AG04450 (cell line): ENCODE measurements around the gene RABGGTA. TPM values are rescaled to one million over a fixed set of nuclear protein-coding genes. Genes with fewer than 3 reads are reported as not detected.

Experiments used
- CTCF ChIA-PET: fragments of 300-600, 350-600 bp; formaldehyde crosslinking; extraction: SDS; loops from one replicate; lab custom pipeline; 2022; ENCODE audit warnings: antibody characterized with exemption, inconsistent platforms; lab: Charles Lee
- POLR2A ChIA-PET: fragments of 350-600 bp; formaldehyde crosslinking; extraction: SDS; loops from one replicate; lab custom pipeline; 2021; ENCODE audit warnings: antibody characterized with exemption, inconsistent platforms; lab: Yijun Ruan, JAX
- DNase-seq: peaks from one replicate; pipeline ENCODE4 v3.0.0-alpha.2; 2011; ENCODE audit warnings: low read depth, low spot score
- H3K27ac ChIP-seq: one replicate; pipeline ENCODE4 v1.5.1; 2012; ENCODE audit warnings: low read depth, low read length, control low read depth
- H3K27me3 ChIP-seq: one replicate; pipeline ENCODE4 v1.6.0; 2012; ENCODE audit warnings: low read length; ENCODE audit not compliant: control insufficient read depth, insufficient read depth
- H3K4me3 ChIP-seq: 2 replicates; pipeline ENCODE4 v1.5.1; 2011; ENCODE audit warnings: mild to moderate bottlenecking, low read depth, low read length, control low read depth
- H3K9me3 ChIP-seq: 2 replicates; pipeline ENCODE4 v1.5.1; 2012; ENCODE audit warnings: low read length; ENCODE audit not compliant: control insufficient read depth, insufficient read depth
- CTCF ChIP-seq: IDR thresholded peaks from 2 replicates; pipeline ENCODE4 v1.5.1; 2011; ENCODE audit warnings: low read depth, low read length, control low read depth, inconsistent platforms
- polyA plus RNA-seq: library from polyadenylated mRNA; depleted of rRNA; stranded (reverse); fragments of >200 nt; gene quantifications from 2 replicates; pipeline ENCODE4 v1.2.3, GENCODE V29; 2011

The RABGGTA gene
- polyA plus RNA-seq, 1 experiment, result 17.9 TPM

- POLR2A ChIA-PET, result no interaction called here
These were observed 14.4 kb downstream of the RABGGTA start for GRCh38 chr14:24256960-24257359.

GRCh38 chr14:24255931-24256711 is 15.3 kb downstream of the RABGGTA start:
- CTCF ChIA-PET, result interaction anchor here (2.9 kb wide), 1 partner anchor 14 kb away, joined by 17 read pairs; the partner anchor contains the start of gene TINF2

More at GRCh38 chr14:24256960-24257359, 14.4 kb downstream of the RABGGTA start:
- Histone ChIP-seq H3K4me3 (no peak overlapping the region), H3K9me3 (no peaks in the 10 kb centered on the region), H3K27ac (no peak overlapping the region), H3K27me3 (no peaks in the 10 kb centered on the region)
- TF ChIP-seq CTCF, result no peak
- CTCF ChIA-PET, result interaction anchor here (0.5 to 2.9 kb wide), 2 partner anchors 11 to 14 kb away, joined by 6 to 17 read pairs; partner anchors contain the start of gene TINF2
- DNase-seq, result no peak

GRCh38 chr14:24255438-24255837 is 16.0 kb downstream of the RABGGTA start:
- ChIA-PET POLR2A (no interaction called here), CTCF (interaction anchor here (2.9 kb wide), 1 partner anchor 13 kb away, joined by 17 read pairs; the partner anchor contains the start of gene TINF2)
- no peak overlapping the region for H3K27ac ChIP-seq
- TF ChIP-seq CTCF, result no peak
- H3K9me3 ChIP-seq, result no peaks in the 10 kb centered on the region
- no peak overlapping the region for H3K4me3 ChIP-seq
- DNase-seq, result no peak
- no peaks in the 10 kb centered on the region for H3K27me3 ChIP-seq

More at GRCh38 chr14:24255931-24256711, 15.3 kb downstream of the RABGGTA start:
- H3K4me3 ChIP-seq, result no peak overlapping the region
- no peaks in the 10 kb centered on the region for H3K27me3 ChIP-seq
- no peak for TF ChIP-seq CTCF
- no peak for DNase-seq
- POLR2A ChIA-PET, result no interaction called here
- H3K9me3 ChIP-seq, result no peaks in the 10 kb centered on the region
- no peak overlapping the region for H3K27ac ChIP-seq

- Histone ChIP-seq H3K9me3 (no peaks in the 10 kb centered on the region), H3K4me3 (no peak overlapping the region), H3K27ac (no peak overlapping the region), H3K27me3 (no peaks in the 10 kb centered on the region)
- CTCF ChIA-PET, result no interaction called here
- DNase-seq, result no peak
- POLR2A ChIA-PET, result no interaction called here
- no peak for TF ChIP-seq CTCF
These were observed 16.6 kb downstream of the RABGGTA start for GRCh38 chr14:24254630-24255392.

GRCh38 chr14:24253936-24254335 is 17.5 kb downstream of the RABGGTA start:
- Histone ChIP-seq H3K4me3 (no peak overlapping the region), H3K27ac (no peak overlapping the region), H3K9me3 (no peaks in the 10 kb centered on the region), H3K27me3 (no peaks in the 10 kb centered on the region)
- CTCF ChIA-PET, result interaction anchor here (1.6 kb wide), 1 partner anchor 11 kb away, joined by 5 read pairs; the partner anchor contains the start of gene TINF2
- no peak for DNase-seq
- TF ChIP-seq CTCF, result no peak
- POLR2A ChIA-PET, result no interaction called here
